H9 (cell line): ENCODE measurements around the gene NDUFS3. TPM values are rescaled to one million over a fixed set of nuclear protein-coding genes. Genes with fewer than 3 reads are reported as not detected.
"Not testable (repeated sequence)": the region's sequence is repeated elsewhere in the genome, so short reads cannot be mapped to it uniquely, and the experiment has no call there.

ENCODE experiments used
- DNase-seq: peaks from one replicate; pipeline ENCODE4 v3.0.0-alpha.2; 2017
- H2AFZ ChIP-seq: one replicate; pipeline ENCODE4 v1.6.1; 2013; ENCODE audit warnings: mild to moderate bottlenecking, low read length, control low read depth, moderate library complexity
- H2AK5ac ChIP-seq: 2 replicates; pipeline ENCODE4 v1.6.1; 2013; ENCODE audit warnings: low read length, control low read depth, mixed read lengths; ENCODE audit not compliant: insufficient read length
- H2BK120ac ChIP-seq: one replicate; pipeline ENCODE4 v1.6.1; 2013; ENCODE audit warnings: low read depth, mild to moderate bottlenecking, low read length, control low read depth, inconsistent platforms; ENCODE audit not compliant: poor library complexity, severe bottlenecking
- H2BK12ac ChIP-seq: 2 replicates; pipeline ENCODE4 v1.6.1; 2013; ENCODE audit warnings: low read length, control low read depth, mixed read lengths, low read depth; ENCODE audit not compliant: insufficient read length
- H2BK15ac ChIP-seq: 2 replicates; pipeline ENCODE4 v1.6.1; 2013; ENCODE audit warnings: low read depth, low read length, control low read depth
- H2BK20ac ChIP-seq: one replicate; pipeline ENCODE4 v1.6.1; 2013; ENCODE audit warnings: low read depth, mild to moderate bottlenecking, low read length, control low read depth, inconsistent platforms; ENCODE audit not compliant: poor library complexity, severe bottlenecking
- H2BK5ac ChIP-seq: 2 replicates; pipeline ENCODE4 v1.6.1; 2013; ENCODE audit warnings: low read length, control low read depth, mixed read lengths; ENCODE audit not compliant: insufficient read length
- H3K14ac ChIP-seq: 2 replicates; pipeline ENCODE4 v1.6.1; 2013; ENCODE audit warnings: low read length, control low read depth; ENCODE audit not compliant: insufficient read depth
- H3K18ac ChIP-seq: 2 replicates; pipeline ENCODE4 v1.6.1; 2013; ENCODE audit warnings: low read depth, mild to moderate bottlenecking, mixed read lengths, low read length, control low read depth; ENCODE audit not compliant: insufficient read length
- H3K23ac ChIP-seq: 2 replicates; pipeline ENCODE4 v1.6.1; 2013; ENCODE audit warnings: low read length, control low read depth, mixed read lengths, low read depth; ENCODE audit not compliant: insufficient read length
- H3K23me2 ChIP-seq: 2 replicates; pipeline ENCODE4 v1.6.1; 2013; ENCODE audit warnings: low read depth, mild to moderate bottlenecking, mixed read lengths, low read length, control low read depth; ENCODE audit not compliant: insufficient read length, poor library complexity, severe bottlenecking
- H3K27ac ChIP-seq: 2 replicates; pipeline ENCODE4 v1.5.1; 2013; ENCODE audit warnings: low read length, control low read depth, mixed read lengths, low read depth; ENCODE audit not compliant: insufficient read length
- H3K27me3 ChIP-seq: 2 replicates; pipeline ENCODE4 v1.6.1; 2013; ENCODE audit warnings: low read length, control low read depth, inconsistent platforms; ENCODE audit not compliant: insufficient read depth
- H3K4ac ChIP-seq: 2 replicates; pipeline ENCODE4 v1.6.1; 2013; ENCODE audit warnings: low read depth, mild to moderate bottlenecking, control low read depth, inconsistent platforms, low read length, moderate library complexity
- H3K4me1 ChIP-seq: 2 replicates; pipeline ENCODE4 v1.6.1; 2013; ENCODE audit warnings: low read length, control low read depth, inconsistent platforms; ENCODE audit not compliant: insufficient read depth
- H3K4me2 ChIP-seq: 2 replicates; pipeline ENCODE4 v1.6.1; 2013; ENCODE audit warnings: low read length, control low read depth, mixed read lengths; ENCODE audit not compliant: insufficient read length, insufficient read depth
- H3K56ac ChIP-seq: 2 replicates; pipeline ENCODE4 v1.6.1; 2013; ENCODE audit warnings: low read depth, mild to moderate bottlenecking, mixed read lengths, low read length, control low read depth; ENCODE audit not compliant: insufficient read length
- H3K79me1 ChIP-seq: 2 replicates; pipeline ENCODE4 v1.6.1; 2013; ENCODE audit warnings: low read depth, mild to moderate bottlenecking, moderate library complexity, low read length, control low read depth, inconsistent platforms; ENCODE audit not compliant: insufficient read depth, poor library complexity, severe bottlenecking
- H3K79me2 ChIP-seq: 2 replicates; pipeline ENCODE4 v1.6.1; 2013; ENCODE audit warnings: low read length, control low read depth, inconsistent platforms; ENCODE audit not compliant: insufficient read depth
- H3K9ac ChIP-seq: 2 replicates; pipeline ENCODE4 v1.6.1; 2013; ENCODE audit warnings: low read length, control low read depth, mixed read lengths; ENCODE audit not compliant: insufficient read length; ENCODE audit errors: extremely low read depth
- H3K9me3 ChIP-seq: one replicate; pipeline ENCODE4 v1.6.1; 2013; ENCODE audit warnings: low read depth, low read length, inconsistent platforms; ENCODE audit not compliant: control insufficient read depth
- H3T11ph ChIP-seq: one replicate; pipeline ENCODE4 v1.6.1; 2013; ENCODE audit warnings: mild to moderate bottlenecking, low read length, control low read depth, inconsistent platforms
- H4K20me1 ChIP-seq: one replicate; pipeline ENCODE4 v1.6.1; 2013; ENCODE audit not compliant: control insufficient read depth, insufficient read length, insufficient read depth
- H4K5ac ChIP-seq: 2 replicates; pipeline ENCODE4 v1.6.1; 2013; ENCODE audit warnings: low read depth, mild to moderate bottlenecking, mixed read lengths, low read length, control low read depth; ENCODE audit not compliant: insufficient read length
- H4K8ac ChIP-seq: replicated peaks from 2 replicates; pipeline ENCODE4 v1.6.1; 2013; ENCODE audit warnings: low read length, control low read depth, mixed read lengths, low read depth; ENCODE audit not compliant: insufficient read length
- H4K91ac ChIP-seq: 2 replicates; pipeline ENCODE4 v1.6.1; 2013; ENCODE audit warnings: low read depth, mild to moderate bottlenecking, moderate library complexity, mixed read lengths, low read length, control low read depth; ENCODE audit not compliant: insufficient read length
- H3K27ac Mint-ChIP-seq, 3 experiments: 2 replicates in 2 of 3; 3 replicates in 1 of 3; pipeline ENCODE4 v1.8.0; 2020 to 2021; ENCODE audit warnings: mixed read lengths in 3 of 3, mild to moderate bottlenecking in 1 of 3, moderate library complexity in 1 of 3
- H3K27me3 Mint-ChIP-seq: 2 replicates; pipeline ENCODE4 v1.8.0; 2021; ENCODE audit warnings: low read depth, mild to moderate bottlenecking, moderate library complexity, mixed read lengths
- H3K36me3 Mint-ChIP-seq, 3 experiments: 2 replicates in 2 of 3; 3 replicates in 1 of 3; pipeline ENCODE4 v1.8.0; 2020 to 2021; ENCODE audit warnings: low read depth in 3 of 3, mixed read lengths in 3 of 3; ENCODE audit not compliant: insufficient read depth in 1 of 3
- H3K4me1 Mint-ChIP-seq, 2 experiments: 2 replicates each; pipeline ENCODE4 v1.8.0; 2020; ENCODE audit warnings: mixed read lengths in 2 of 2
- H3K4me3 Mint-ChIP-seq, 2 experiments: 2 replicates in 1 of 2; 3 replicates in 1 of 2; pipeline ENCODE4 v1.8.0; 2020 to 2021; ENCODE audit warnings: mild to moderate bottlenecking in 2 of 2, mixed read lengths in 2 of 2, moderate library complexity in 1 of 2
- H3K9me3 Mint-ChIP-seq, 2 experiments: 2 replicates in 1 of 2; 3 replicates in 1 of 2; pipeline ENCODE4 v1.8.0; 2020; ENCODE audit warnings: mild to moderate bottlenecking in 2 of 2, mixed read lengths in 2 of 2, moderate library complexity in 1 of 2
- WGBS: extraction: QIAGEN DNeasy Blood & Tissue Kit; methylation state at CpG from one replicate; pipeline ENCODE4 v1.1.7; 2013; ENCODE audit warnings: missing lambda C conversion rate, low lambda C conversion rate, mixed read lengths; ENCODE audit not compliant: insufficient read length; ENCODE audit errors: extremely low coverage; 5-methylcytosine and 5-hydroxymethylcytosine counted together
- total RNA-seq: library from RNA; stranded (reverse); gene quantifications from 2 replicates; pipeline ENCODE4 v1.2.1, GENCODE V29; 2021
- TF ChIP-seq, protein P1 (sequence below): fragments of 200-600 bp; sonication (generic); conservative IDR thresholded peaks from 3 replicates; pipeline ENCODE4 v1.8.0; 2021; ENCODE audit warnings: antibody characterized with exemption, mild to moderate bottlenecking

NDUFS3 gene
- total RNA-seq, 1 experiment from 2014 or later: 144 TPM

DNA sequence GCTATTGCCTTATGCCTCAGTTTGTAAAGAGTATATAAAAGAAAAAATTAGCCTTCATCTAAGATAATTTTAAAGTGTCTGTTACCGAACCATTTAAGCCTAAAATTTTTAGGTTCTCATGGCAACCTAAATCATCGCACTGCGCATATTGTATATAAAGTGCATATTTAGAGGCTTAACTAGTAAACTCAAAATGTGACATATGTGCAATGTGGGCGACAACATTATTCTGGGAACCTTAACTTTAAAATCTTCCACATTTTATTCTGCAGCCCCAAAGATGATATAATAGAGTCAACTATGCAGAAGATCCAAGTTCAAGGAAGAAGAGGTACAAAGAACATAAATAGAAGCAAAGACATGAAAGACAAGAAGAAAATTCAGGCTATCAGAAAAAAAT is 48.9 kb upstream of the NDUFS3 start:
- no peak overlapping the region for H3K4ac ChIP-seq
- H3T11ph ChIP-seq: no peak overlapping the region
- H4K5ac ChIP-seq: no peak overlapping the region
- no peaks in the 10 kb centered on the region for H3K27me3 ChIP-seq
- H2BK20ac ChIP-seq: no peak overlapping the region
- H3K56ac ChIP-seq: no peak overlapping the region
- no peak overlapping the region for H2BK120ac ChIP-seq
- DNase-seq: no peak
- H4K91ac ChIP-seq: no peak overlapping the region
- no peaks in the 10 kb centered on the region for H4K20me1 ChIP-seq
- H3K18ac ChIP-seq: no peak overlapping the region
- no peak overlapping the region for H2BK15ac ChIP-seq
- H3K9me3 ChIP-seq: no peaks in the 10 kb centered on the region
- H3K4me1 ChIP-seq: no peaks in the 10 kb centered on the region; the same call in 1 of the 2 replicates
- H4K8ac ChIP-seq: no peak overlapping the region
- no peaks in the 10 kb centered on the region for H3K23me2 ChIP-seq
- H3K14ac ChIP-seq: no peak overlapping the region
- H3K9ac ChIP-seq: no peak overlapping the region
- H2BK5ac ChIP-seq: no peak overlapping the region
- H3K23ac ChIP-seq: no peak overlapping the region
- H3K9me3 Mint-ChIP-seq: no peaks in the 10 kb centered on the region
- peaks cover 63% of the 10 kb centered on the region; the same call in 1 of the 2 replicates for H3K79me2 ChIP-seq
- peaks cover 4% of the 10 kb centered on the region for H3K79me1 ChIP-seq
- H3K27ac Mint-ChIP-seq: peak overlapping the region in 1 of 3 experiments; percentile 18; a peak in 2 of 7 replicates
- peaks cover 0 to 11% (median 4%) of the 10 kb centered on the region in 3 experiments; a peak in 4 of 7 replicates for H3K36me3 Mint-ChIP-seq
- H2AFZ ChIP-seq: no peak overlapping the region
- WGBS: no CpG with 5 or more reads among the region's 4 CpGs
- no peak overlapping the region for H3K4me2 ChIP-seq
- H2AK5ac ChIP-seq: no peak overlapping the region
- H3K4me1 Mint-ChIP-seq: peaks cover 28 to 29% of the 10 kb centered on the region in 2 experiments
- H2BK12ac ChIP-seq: no peak overlapping the region
- no peak overlapping the region for H3K4me3 Mint-ChIP-seq
- H3K27ac ChIP-seq: no peak overlapping the region
- TF ChIP-seq, protein P1, sequence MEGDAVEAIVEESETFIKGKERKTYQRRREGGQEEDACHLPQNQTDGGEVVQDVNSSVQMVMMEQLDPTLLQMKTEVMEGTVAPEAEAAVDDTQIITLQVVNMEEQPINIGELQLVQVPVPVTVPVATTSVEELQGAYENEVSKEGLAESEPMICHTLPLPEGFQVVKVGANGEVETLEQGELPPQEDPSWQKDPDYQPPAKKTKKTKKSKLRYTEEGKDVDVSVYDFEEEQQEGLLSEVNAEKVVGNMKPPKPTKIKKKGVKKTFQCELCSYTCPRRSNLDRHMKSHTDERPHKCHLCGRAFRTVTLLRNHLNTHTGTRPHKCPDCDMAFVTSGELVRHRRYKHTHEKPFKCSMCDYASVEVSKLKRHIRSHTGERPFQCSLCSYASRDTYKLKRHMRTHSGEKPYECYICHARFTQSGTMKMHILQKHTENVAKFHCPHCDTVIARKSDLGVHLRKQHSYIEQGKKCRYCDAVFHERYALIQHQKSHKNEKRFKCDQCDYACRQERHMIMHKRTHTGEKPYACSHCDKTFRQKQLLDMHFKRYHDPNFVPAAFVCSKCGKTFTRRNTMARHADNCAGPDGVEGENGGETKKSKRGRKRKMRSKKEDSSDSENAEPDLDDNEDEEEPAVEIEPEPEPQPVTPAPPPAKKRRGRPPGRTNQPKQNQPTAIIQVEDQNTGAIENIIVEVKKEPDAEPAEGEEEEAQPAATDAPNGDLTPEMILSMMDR: no peak
- no peaks in the 10 kb centered on the region; the same call in 1 of the 2 replicates for H3K27me3 Mint-ChIP-seq

DNA sequence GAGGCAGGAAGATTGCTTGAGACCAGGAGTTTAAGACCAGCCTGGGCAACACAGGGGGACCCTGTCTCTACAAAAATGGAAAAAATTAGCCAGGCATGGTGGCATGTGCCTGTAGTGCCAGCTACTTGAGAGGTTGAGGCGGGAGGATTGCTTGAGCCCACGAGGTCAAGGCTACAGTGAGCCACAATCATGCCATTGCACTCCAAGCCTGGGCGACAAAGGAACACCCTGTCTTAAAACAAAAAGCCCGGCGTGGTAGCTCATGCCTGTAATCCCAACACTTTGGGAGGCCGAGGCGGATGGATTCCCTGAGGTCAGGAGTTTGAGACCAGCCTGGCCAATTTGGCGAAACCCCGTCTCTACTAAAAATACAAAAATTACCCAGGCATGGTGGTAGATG is 48.2 kb upstream of the NDUFS3 start:
- H4K20me1 ChIP-seq, H3K4me3 Mint-ChIP-seq: not testable (repeated sequence)

More for the DNA sequence above, 48.2 kb upstream of the NDUFS3 start:
- H3T11ph ChIP-seq, H2BK12ac ChIP-seq, H2BK5ac ChIP-seq, H3K9me3 ChIP-seq, H3K18ac ChIP-seq, H3K23me2 ChIP-seq, H2BK20ac ChIP-seq, H3K4me2 ChIP-seq, H4K5ac ChIP-seq, DNase-seq, H3K27ac ChIP-seq, H3K56ac ChIP-seq, H3K9me3 Mint-ChIP-seq, H3K79me1 ChIP-seq, H3K23ac ChIP-seq, H4K8ac ChIP-seq, H3K4me1 ChIP-seq, H2AK5ac ChIP-seq, H3K27me3 ChIP-seq, H2BK15ac ChIP-seq, H4K91ac ChIP-seq, H3K14ac ChIP-seq, H2BK120ac ChIP-seq, H2AFZ ChIP-seq, H3K9ac ChIP-seq, H3K27me3 Mint-ChIP-seq, H3K4ac ChIP-seq: not testable (repeated sequence)
- H3K79me2 ChIP-seq: peaks cover 59% of the 10 kb centered on the region; the same call in 1 of the 2 replicates
- Mint-ChIP-seq H3K36me3 (peaks cover 0 to 15% (median 4%) of the 10 kb centered on the region in 3 experiments; a peak in 4 of 7 replicates), H3K27ac (peak overlapping the region; percentile 18 to 81 (median 76); a peak in 5 of 7 replicates), H3K4me1 (peaks cover 22% of the 10 kb centered on the region in 2 experiments)
- WGBS: no CpG with 5 or more reads among the region's 9 CpGs
